ENCODE data around the gene MRPL57. TPM values are rescaled to one million over a fixed set of nuclear protein-coding genes. Genes with fewer than 3 reads are reported as not detected.
A peak's percentile ranks its signal among the peaks of the same experiment; 100 is the strongest.
"Not testable (repeated sequence)": the region's sequence is repeated elsewhere in the genome, so short reads cannot be mapped to it uniquely, and the experiment has no call there.

MRPL57 gene
- polyA plus RNA-seq, 1 donor = 19.6 TPM

DNA sequence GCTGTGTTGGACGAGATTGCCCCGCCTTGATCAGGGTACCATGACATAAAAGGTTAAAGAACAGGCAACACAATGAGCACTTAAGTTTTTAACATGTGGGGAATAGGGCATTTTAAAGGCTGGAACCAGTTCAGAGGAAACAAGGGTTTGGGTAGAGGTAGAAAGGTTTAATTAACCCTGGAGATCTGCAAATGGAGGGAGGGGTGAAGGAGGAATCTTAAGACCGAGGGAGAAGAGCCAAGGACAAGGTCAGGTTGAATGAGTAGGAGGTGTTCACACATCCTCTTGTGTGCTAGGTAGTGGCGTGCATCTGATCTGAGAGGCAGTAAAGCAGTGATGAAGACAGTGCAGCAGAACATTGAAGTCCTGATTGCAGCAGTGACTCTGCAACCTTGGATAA is 28.6 kb upstream of the MRPL57 start:
- H3K27me3 ChIP-seq (ENCODE audit: control insufficient read depth, insufficient read depth, low read length) = no peaks in the 10 kb centered on the region
- H3K4me1 ChIP-seq (ENCODE audit: control insufficient read depth, insufficient read depth, low read length) = no peaks in the 10 kb centered on the region
- peaks cover 25% of the 10 kb centered on the region for H3K36me3 ChIP-seq (ENCODE audit: control insufficient read depth, insufficient read depth, low read length)
- DNase-seq = no peak
- WGBS (ENCODE audit: insufficient coverage, low lambda C conversion rate) = no CpG with 5 or more reads among the region's 4 CpGs
- no peak overlapping the region for H3K27ac ChIP-seq (ENCODE audit: low read length)
- no peak overlapping the region for H3K4me3 ChIP-seq (ENCODE audit: low read length)
- H3K9me3 ChIP-seq (ENCODE audit: control insufficient read depth, low read depth, low read length) = no peaks in the 10 kb centered on the region

DNA sequence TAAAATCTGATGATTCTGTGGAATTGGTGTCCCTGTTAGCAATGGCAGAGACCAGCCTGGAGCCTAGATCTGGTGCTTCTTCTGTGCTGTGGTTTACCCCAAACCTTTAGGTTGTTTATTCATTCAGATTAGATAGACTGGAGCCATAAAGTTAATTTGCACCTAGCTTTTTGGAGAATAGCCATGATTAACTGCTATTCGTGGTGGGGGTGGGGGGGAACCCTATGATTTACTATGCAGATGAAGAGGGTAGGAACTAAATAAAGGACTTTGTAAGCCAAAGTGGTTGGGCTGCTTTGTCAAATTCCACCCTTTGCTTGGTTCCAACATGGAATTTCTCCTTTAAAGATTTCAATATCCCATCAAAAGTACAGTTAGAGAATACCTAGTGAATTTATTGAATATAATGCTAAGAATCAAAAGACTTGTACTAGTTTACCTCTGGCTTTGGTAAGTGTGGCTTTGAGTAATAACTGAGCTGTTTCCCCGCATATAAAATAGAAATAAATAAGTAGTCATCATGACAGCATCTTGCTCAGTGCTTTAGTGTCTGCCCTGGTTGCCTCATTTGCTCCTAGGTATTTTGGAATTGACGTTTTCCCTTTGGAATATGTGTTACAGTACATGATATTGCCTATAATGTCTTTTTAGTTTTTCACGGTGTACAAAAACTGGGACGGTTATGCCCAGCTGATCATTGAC is 27.8 kb upstream of the MRPL57 start:
- DNase-seq = no peak
- Histone ChIP-seq H3K27ac (ENCODE audit: low read length) (no peak overlapping the region), H3K4me1 (ENCODE audit: control insufficient read depth, insufficient read depth, low read length) (no peaks in the 10 kb centered on the region), H3K9me3 (ENCODE audit: control insufficient read depth, low read depth, low read length) (no peaks in the 10 kb centered on the region), H3K36me3 (ENCODE audit: control insufficient read depth, insufficient read depth, low read length) (peaks cover 19% of the 10 kb centered on the region), H3K4me3 (ENCODE audit: low read length) (no peak overlapping the region), H3K27me3 (ENCODE audit: control insufficient read depth, insufficient read depth, low read length) (no peaks in the 10 kb centered on the region)
- WGBS (ENCODE audit: insufficient coverage, low lambda C conversion rate) = 63% methylated on average over 2 of the region's 5 CpGs

DNA sequence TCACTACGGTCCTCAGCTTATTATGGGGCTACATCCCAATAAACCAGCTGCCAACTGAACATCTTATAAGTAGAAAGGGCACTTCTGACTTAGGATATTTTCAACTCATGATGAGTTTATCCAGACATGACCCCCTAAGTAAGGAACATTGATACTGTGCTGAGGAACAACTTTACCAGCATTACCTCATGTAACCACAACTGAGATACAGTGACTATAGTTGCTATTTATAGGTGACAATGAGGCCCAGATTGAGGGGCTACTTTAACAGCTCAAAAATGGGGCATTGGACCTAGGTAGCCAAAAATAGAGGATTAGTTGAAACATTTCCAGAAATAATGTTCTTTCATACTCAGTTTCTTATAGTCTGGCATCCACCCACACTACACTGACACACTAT is 26.9 kb upstream of the MRPL57 start:
- Histone ChIP-seq H3K4me3 (ENCODE audit: low read length) (no peak overlapping the region), H3K36me3 (ENCODE audit: control insufficient read depth, insufficient read depth, low read length) (peaks cover 19% of the 10 kb centered on the region), H3K4me1 (ENCODE audit: control insufficient read depth, insufficient read depth, low read length) (no peaks in the 10 kb centered on the region), H3K27me3 (ENCODE audit: control insufficient read depth, insufficient read depth, low read length) (no peaks in the 10 kb centered on the region), H3K9me3 (ENCODE audit: control insufficient read depth, low read depth, low read length) (no peaks in the 10 kb centered on the region), H3K27ac (ENCODE audit: low read length) (no peak overlapping the region)
- WGBS (ENCODE audit: insufficient coverage, low lambda C conversion rate) = no CpG with 5 or more reads among the region's 1 CpG
- no peak for DNase-seq

DNA sequence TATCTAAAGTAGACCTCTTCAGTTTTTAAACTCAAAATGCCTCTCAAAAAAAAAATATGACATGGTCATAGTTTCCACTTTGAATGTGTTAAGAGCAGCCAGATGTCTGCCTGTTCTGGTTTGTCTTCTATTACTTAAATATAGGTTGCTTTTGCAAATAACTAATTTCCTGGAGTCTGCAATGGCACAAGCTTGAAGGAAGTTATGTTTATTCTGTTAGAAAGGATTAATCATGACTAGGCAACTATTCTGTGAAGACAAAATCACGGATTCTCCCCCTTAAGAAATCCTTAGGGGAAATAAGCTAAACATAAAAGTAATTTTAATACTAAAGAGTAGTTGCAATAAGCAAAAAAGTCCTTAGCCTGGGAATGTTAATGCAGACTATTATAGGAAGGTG is 26.4 kb upstream of the MRPL57 start:
- H3K27me3 ChIP-seq (ENCODE audit: control insufficient read depth, insufficient read depth, low read length) = no peaks in the 10 kb centered on the region
- WGBS (ENCODE audit: insufficient coverage, low lambda C conversion rate) = no CpG with 5 or more reads among the region's 1 CpG
- no peaks in the 10 kb centered on the region for H3K4me1 ChIP-seq (ENCODE audit: control insufficient read depth, insufficient read depth, low read length)
- DNase-seq = no peak
- no peaks in the 10 kb centered on the region for H3K9me3 ChIP-seq (ENCODE audit: control insufficient read depth, low read depth, low read length)
- no peak overlapping the region for H3K4me3 ChIP-seq (ENCODE audit: low read length)
- peaks cover 19% of the 10 kb centered on the region for H3K36me3 ChIP-seq (ENCODE audit: control insufficient read depth, insufficient read depth, low read length)
- no peak overlapping the region for H3K27ac ChIP-seq (ENCODE audit: low read length)

DNA sequence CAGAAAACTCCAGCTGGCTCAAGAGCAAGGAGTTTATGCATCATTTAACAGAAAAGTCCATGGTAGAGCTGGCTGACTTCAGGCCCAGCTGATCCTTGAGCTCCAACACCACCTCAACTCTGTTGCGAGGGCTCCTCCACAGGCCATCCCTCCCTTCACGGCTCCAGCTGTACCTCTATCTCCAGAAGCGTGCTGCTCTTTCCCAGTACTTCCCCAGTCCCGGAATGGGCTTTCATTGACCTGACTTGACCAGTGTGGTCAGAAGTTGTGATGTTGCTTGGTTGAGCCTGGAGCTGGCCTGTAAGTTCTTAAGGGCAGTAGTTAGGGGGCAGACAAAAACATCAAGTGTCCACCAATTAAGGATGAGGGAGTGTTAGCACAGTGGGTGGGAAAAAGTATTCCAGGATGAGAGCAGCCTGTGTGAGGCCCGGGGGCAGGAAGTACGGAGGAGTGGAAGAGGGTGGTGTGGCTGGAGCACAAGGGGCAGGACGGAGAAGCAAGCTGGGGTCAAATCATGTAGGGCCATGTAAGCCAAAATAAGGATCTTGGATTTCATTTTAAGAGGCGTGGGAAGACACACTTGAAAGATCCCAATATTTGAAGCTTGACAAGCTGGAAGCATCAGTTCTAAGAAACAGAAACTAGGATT is 24.1 kb upstream of the MRPL57 start:
- Histone ChIP-seq H3K4me3 (ENCODE audit: low read length) (no peak overlapping the region), H3K27ac (ENCODE audit: low read length) (no peak overlapping the region), H3K27me3 (ENCODE audit: control insufficient read depth, insufficient read depth, low read length) (no peaks in the 10 kb centered on the region), H3K36me3 (ENCODE audit: control insufficient read depth, insufficient read depth, low read length) (peaks cover 11% of the 10 kb centered on the region), H3K4me1 (ENCODE audit: control insufficient read depth, insufficient read depth, low read length) (no peaks in the 10 kb centered on the region), H3K9me3 (ENCODE audit: control insufficient read depth, low read depth, low read length) (no peaks in the 10 kb centered on the region)
- WGBS (ENCODE audit: insufficient coverage, low lambda C conversion rate) = no CpG with 5 or more reads among the region's 8 CpGs
- no peak for DNase-seq

DNA sequence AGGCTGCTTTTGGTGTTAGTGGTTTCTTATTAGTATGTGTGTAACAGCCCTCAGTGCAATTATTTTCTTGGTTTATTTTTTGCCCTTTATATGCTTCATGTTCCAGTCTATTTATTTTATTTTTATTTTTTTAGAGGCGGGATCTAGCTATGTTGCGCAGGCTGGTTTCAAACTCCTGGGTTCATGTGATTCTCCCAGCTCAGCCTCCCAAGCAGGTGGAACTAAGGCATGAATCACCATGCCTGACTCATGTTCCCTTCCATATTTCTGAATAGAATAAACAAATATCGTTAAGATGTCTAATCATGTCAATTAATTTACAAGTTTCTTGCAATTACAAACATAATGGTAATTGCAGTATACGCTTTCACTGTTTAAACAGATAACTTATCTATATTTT is 11.8 kb upstream of the MRPL57 start:
- DNase-seq = no peak
- H3K4me1 ChIP-seq (ENCODE audit: control insufficient read depth, insufficient read depth, low read length) = no peaks in the 10 kb centered on the region
- no peaks in the 10 kb centered on the region for H3K9me3 ChIP-seq (ENCODE audit: control insufficient read depth, low read depth, low read length)
- WGBS (ENCODE audit: insufficient coverage, low lambda C conversion rate) = 91% methylated on average over 4 of the region's 4 CpGs
- no peak overlapping the region for H3K27ac ChIP-seq (ENCODE audit: low read length)
- no peak overlapping the region for H3K4me3 ChIP-seq (ENCODE audit: low read length)
- no peaks in the 10 kb centered on the region for H3K27me3 ChIP-seq (ENCODE audit: control insufficient read depth, insufficient read depth, low read length)
- no peaks in the 10 kb centered on the region for H3K36me3 ChIP-seq (ENCODE audit: control insufficient read depth, insufficient read depth, low read length)

DNA sequence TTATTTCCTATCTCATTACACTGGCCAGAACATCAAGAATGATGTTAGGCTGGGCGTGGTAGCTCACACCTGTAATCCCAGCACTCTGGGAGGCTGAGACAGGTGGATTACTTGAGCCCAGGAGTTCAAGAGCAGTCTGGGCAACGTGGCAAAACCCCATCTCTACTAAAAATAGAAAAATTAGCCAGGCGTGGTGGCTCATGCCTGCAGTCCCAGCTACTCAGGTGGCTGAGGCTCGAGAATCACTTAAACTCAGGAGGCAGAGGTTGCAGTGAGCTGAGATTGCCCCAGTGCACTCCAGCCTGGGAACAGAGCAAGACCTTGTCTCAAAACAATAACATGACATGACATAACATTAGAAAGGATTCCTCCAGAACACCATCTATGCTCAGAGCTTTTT is 10.9 kb upstream of the MRPL57 start:
- no CpG with 5 or more reads among the region's 4 CpGs for whole genome bisulfite sequencing (ENCODE audit: insufficient coverage, low lambda C conversion rate)
- H3K36me3 ChIP-seq (ENCODE audit: control insufficient read depth, insufficient read depth, low read length); H3K9me3 ChIP-seq (ENCODE audit: control insufficient read depth, low read depth, low read length); H3K27me3 ChIP-seq (ENCODE audit: control insufficient read depth, insufficient read depth, low read length); DNase-seq; H3K27ac ChIP-seq (ENCODE audit: low read length); H3K4me3 ChIP-seq (ENCODE audit: low read length); H3K4me1 ChIP-seq (ENCODE audit: control insufficient read depth, insufficient read depth, low read length): not testable (repeated sequence)

DNA sequence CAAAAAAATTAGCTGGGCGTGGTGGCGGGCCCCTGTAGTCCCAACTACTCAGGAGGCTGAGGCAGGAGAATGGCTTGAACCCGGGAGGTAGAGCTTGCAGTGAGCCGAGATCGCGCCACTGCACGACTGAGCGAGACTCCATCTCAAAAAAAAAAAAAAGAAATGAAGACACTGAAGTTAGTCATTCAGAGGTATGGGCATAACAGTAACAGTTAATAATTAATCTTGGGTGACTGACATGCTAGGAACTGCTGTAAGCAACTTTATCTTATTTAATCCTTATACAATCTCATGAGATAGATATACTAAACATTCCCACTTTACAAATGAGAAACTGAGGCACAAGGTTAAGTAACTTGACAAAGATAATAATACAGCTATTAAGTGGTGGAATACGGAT is 5.0 kb upstream of the MRPL57 start:
- H3K4me1 ChIP-seq (ENCODE audit: control insufficient read depth, insufficient read depth, low read length) = no peaks in the 10 kb centered on the region
- no peaks in the 10 kb centered on the region for H3K9me3 ChIP-seq (ENCODE audit: control insufficient read depth, low read depth, low read length)
- H3K36me3 ChIP-seq (ENCODE audit: control insufficient read depth, insufficient read depth, low read length) = no peaks in the 10 kb centered on the region
- H3K27me3 ChIP-seq (ENCODE audit: control insufficient read depth, insufficient read depth, low read length) = no peaks in the 10 kb centered on the region
- no peak overlapping the region for H3K4me3 ChIP-seq (ENCODE audit: low read length)
- no peak overlapping the region for H3K27ac ChIP-seq (ENCODE audit: low read length)
- WGBS (ENCODE audit: insufficient coverage, low lambda C conversion rate) = 93% methylated on average over 6 of the region's 9 CpGs
- no peak for DNase-seq

DNA sequence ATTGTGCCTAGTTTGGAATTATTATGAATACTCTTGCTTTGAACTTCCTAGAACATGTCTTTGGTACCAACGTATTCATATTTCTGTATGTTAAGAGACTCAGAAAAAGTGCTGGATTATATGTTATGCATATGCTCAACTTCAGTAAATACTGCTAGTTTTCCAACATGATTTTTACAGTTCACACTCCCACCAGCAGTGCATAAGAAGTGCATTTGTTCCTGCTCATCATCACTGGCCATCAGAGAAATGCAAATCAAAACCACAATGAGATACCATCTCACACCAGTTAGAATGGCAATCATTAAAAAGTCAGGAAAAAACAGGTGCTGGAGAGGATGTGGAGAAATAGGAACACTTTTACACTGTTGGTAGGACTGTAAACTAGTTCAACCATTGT is 2.7 kb upstream of the MRPL57 start:
- H3K27me3 ChIP-seq (ENCODE audit: control insufficient read depth, insufficient read depth, low read length); H3K4me3 ChIP-seq (ENCODE audit: low read length); H3K4me1 ChIP-seq (ENCODE audit: control insufficient read depth, insufficient read depth, low read length); H3K36me3 ChIP-seq (ENCODE audit: control insufficient read depth, insufficient read depth, low read length); DNase-seq; H3K9me3 ChIP-seq (ENCODE audit: control insufficient read depth, low read depth, low read length); H3K27ac ChIP-seq (ENCODE audit: low read length): not testable (repeated sequence)
- no CpG with 5 or more reads among the region's 1 CpG for WGBS (ENCODE audit: insufficient coverage, low lambda C conversion rate)

DNA sequence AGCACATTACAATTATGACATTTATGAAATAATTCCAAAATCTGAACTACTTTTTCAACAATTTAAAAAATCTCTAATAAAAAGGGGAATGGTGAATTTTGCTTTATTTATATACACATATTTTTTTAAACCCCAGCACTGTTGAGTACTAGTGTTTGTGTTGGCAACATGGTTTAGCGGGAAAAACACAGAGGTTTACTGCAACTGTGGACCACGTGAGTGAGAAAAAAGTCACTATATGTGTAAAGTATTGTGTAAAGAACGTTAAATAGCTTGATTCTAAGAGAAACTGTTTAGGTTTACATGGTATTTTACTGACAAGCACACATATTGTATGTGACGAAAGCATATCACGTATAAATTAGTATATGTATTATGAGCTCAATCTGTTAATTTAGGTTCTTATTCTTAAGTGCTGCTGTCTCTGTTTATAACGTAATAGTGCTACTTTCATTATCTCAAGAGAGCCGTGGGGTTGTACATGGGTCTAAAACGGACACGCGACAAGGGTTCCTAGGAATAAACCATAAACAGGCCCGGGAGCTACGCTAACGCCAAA is 723 bp upstream of the MRPL57 start:
- DNase-seq = no peak
- no peaks in the 10 kb centered on the region for H3K27me3 ChIP-seq (ENCODE audit: control insufficient read depth, insufficient read depth, low read length)
- peaks cover 3% of the 10 kb centered on the region for H3K4me1 ChIP-seq (ENCODE audit: control insufficient read depth, insufficient read depth, low read length)
- WGBS (ENCODE audit: insufficient coverage, low lambda C conversion rate) = 11% methylated on average over 1 of the region's 13 CpGs
- peak overlapping the region; percentile 94 for H3K4me3 ChIP-seq (ENCODE audit: low read length)
- peaks cover 2% of the 10 kb centered on the region for H3K36me3 ChIP-seq (ENCODE audit: control insufficient read depth, insufficient read depth, low read length)
- H3K9me3 ChIP-seq (ENCODE audit: control insufficient read depth, low read depth, low read length) = no peaks in the 10 kb centered on the region
- peak overlapping the region; percentile 97 for H3K27ac ChIP-seq (ENCODE audit: low read length)

DNA sequence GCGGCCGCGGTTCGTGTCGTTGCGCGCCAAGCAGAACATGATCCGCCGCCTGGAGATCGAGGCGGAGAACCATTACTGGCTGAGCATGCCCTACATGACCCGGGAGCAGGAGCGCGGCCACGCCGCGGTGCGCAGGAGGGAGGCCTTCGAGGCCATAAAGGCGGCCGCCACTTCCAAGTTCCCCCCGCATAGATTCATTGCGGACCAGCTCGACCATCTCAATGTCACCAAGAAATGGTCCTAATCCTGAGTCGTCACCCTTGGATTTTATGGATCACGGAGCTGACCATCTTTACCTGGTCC is 475 bp downstream of the MRPL57 start:
- peaks cover 3% of the 10 kb centered on the region for H3K4me1 ChIP-seq (ENCODE audit: control insufficient read depth, insufficient read depth, low read length)
- no CpG with 5 or more reads among the region's 26 CpGs for WGBS (ENCODE audit: insufficient coverage, low lambda C conversion rate)
- no peaks in the 10 kb centered on the region for H3K9me3 ChIP-seq (ENCODE audit: control insufficient read depth, low read depth, low read length)
- H3K27me3 ChIP-seq (ENCODE audit: control insufficient read depth, insufficient read depth, low read length) = no peaks in the 10 kb centered on the region
- peak overlapping the region; percentile 97 for H3K27ac ChIP-seq (ENCODE audit: low read length)
- H3K36me3 ChIP-seq (ENCODE audit: control insufficient read depth, insufficient read depth, low read length) = peaks cover 2% of the 10 kb centered on the region
- H3K4me3 ChIP-seq (ENCODE audit: low read length) = peak overlapping the region; percentile 94
- no peak for DNase-seq
